ENCODE data around the gene ASZ1.
"Not testable (repeated sequence)": the region's sequence is repeated elsewhere in the genome, so short reads cannot be mapped to it uniquely, and the experiment has no call there.

The ASZ1 gene

DNA sequence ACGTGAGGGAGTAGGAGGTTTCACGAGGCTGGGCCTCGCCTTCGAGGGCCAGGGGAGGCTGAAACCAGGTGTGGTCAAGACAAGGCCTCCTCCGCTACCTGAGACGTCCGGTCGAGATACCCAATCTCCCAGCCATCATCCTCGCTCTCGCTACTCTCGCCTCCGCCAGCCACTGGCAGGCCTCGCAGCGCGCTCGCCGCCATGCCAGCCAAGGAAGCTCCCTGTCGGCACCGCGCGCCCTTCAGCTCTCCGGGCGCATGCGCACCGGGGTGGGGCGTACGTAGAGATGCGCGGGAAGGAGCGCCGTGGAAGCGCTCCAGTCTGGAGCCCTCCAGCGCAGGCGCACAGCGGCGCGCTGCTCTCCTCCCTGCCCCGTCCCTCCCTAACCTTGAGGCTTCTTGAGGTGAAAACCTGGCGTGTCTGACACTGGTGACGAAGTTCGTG lies at the start of gene ASZ1:
Gene ASZ1 (minus strand): TSS at position 236 of the 444 bp plus-strand sequence. CDS start 33 bp downstream, at position 203.
- DNase-seq (ENCODE audit: low read depth in 2 of 2), result no peak

DNA sequence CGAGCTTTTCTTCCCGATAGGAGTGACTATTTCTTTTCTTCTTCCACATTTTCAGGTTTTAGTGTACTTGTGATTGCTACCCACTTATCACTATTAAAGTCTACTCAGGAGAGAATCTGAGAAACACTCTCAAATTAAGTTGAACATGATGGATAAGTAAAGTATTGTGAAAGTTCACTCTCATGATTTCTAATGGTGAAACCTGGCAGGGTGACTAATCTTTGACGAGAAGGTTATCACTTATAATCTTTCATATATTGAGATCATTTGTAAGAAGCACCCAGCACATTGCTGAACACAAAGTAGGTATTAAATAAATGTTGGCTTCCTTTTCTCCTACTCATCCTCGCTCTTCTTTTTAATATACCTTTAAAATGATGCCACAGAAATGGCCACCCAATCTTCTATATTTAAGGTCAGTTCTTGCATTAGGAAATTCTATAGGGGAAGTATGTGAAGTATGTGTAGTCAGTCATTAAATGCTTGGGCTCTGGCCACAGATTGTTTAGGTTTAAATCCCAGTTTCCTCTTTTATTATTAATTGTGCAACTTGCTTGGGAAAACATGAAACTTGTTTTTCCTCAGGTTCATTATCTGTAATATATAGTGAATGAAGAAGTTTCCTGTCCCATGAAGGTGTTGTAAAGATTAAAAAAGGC lies 49.4 kb upstream of the ASZ1 start:
- DNase-seq (ENCODE audit: low read depth in 2 of 2), result no peak

DNA sequence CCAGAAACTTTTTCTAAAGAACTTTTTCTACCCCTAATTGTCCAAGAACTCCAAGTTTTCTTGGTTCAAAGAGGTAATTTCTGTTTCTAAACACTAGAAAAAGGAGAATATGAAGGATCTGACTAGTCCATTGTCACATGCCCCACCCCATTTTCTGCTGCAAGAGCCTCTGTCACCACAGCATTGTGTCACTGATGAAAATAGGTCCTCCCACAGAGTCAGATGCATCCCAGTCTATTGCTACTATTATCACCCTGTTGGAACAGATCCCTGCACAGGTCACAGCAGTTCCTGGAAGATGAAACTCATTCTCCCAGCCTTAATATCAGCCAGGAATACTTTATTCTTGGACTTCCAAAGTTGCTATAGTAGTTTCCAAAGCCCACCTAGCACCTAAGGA lies 45.0 kb upstream of the ASZ1 start:
- no peak for DNase-seq (ENCODE audit: low read depth in 2 of 2)

- DNase-seq (ENCODE audit: low read depth in 2 of 2), result no peak
Observed at GRCh38 chr7:117470777-117471176, 43.5 kb upstream of the ASZ1 start.

- DNase-seq (ENCODE audit: low read depth in 2 of 2), result no peak
Observed at GRCh38 chr7:117468174-117468573, 40.9 kb upstream of the ASZ1 start.

DNA sequence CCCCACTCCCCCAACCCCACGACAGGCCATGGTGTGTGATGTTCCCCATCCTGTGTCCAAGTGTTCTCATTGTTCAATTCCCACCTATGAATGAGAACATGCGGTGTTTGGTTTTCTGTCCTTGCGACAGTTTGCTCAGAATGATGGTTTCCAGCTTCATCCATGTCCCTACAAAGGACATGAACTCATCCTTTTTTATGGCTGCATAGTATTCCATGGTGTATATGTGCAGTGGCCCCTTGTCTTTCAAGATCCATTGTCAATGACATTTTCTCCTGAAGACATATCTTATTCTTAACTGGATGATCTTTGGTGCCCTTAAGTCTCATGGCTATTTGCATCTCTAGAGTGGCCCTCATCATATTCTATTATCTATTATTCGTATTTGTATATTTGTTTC lies 33.5 kb upstream of the ASZ1 start:
- DNase-seq (ENCODE audit: low read depth in 2 of 2), result not testable (repeated sequence)

DNA sequence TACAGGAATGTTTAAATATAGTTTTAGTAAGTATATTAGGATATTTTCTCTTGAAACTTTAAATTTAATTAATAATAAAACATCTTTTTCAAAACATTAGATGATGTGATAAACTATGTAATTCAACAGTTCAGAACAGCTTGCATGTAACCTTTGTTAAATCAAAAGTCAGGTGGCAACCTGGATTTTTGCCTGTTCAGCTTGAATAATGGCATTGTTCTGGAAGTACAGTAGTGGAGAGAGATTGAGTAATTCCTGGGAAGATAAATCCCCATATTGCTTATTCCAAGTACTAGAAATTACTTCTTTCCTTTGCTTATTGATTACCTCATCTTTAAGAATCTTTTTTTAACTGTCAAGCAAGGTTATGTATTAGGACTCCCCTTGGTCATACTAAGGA lies 32.4 kb upstream of the ASZ1 start:
- no peak for DNase-seq (ENCODE audit: low read depth in 2 of 2)

DNA sequence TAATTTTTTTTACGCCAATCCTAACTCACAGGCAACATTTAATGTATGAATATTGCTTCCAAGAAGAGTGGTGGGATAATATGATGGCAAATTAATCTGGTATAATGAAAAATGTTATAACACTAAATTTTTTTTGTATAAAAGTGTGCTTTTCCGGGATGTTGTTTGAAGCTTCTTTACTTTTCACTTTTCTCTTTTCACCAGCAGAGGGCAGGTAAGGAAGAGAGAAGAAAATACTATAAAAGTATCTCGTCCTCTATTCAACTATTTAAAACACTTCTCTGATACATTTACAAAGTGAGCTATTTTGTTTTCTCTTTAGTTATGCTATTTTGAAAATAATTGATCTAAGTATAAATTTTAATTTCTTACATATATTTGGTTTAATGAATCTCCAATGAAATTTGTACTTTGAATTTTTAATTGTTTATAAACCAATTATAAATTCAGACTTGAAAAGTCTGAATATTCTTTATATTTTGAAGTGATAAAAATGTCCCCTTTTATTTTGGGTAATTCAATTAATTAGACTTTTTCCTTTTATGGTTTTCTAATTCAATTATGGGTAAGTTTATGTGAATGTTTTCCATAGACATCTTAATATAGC lies 31.8 kb upstream of the ASZ1 start:
- peak; percentile 1 to 6 for DNase-seq (ENCODE audit: low read depth in 2 of 2)

DNA sequence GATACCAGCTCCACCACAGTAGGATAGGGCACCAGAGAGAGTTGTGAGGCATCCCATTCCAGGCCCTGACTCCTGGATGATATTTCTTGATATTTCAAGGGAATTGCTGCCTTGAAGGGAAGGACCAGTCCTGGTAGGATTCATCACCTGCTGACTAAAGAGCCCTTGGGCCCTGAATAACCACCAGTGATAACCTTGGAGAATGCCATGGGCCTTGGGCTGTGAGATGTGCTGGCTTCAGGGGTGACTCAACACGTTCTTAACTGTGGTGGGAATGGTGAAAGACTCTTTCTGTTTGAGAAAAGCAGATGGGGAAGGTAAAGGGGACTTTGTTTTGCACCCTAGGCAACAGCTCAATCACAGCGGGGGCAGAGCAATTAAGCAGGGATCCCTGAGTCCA lies 21.4 kb upstream of the ASZ1 start:
- DNase-seq (ENCODE audit: low read depth in 2 of 2), result no peak

DNA sequence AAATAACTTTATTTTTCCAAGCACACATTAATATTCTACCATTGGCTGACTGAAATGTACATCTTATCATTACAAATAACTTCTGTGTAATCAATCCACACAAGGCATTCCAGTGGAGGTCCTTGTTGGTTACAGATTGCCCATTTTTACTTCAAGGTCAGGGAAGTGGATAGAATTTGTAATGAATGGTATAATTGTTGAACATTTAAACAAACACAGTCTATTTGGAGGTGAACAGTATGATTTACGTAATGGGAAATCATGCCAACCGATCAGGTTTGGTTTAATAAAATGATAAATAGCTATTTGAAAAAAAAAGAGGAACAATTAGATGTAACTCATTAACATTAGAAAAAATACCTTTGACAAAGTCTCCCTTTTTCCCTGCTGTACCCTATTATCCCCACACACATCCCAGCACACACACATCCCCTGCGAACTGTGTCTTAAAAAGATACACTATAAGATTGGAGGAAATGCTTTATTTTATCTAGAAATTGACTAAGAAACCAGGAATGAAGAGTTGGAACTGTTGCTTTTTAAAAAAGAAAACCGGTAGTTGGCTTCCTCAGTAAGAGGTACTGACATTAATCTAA lies 19.0 kb upstream of the ASZ1 start:
- DNase-seq (ENCODE audit: low read depth in 2 of 2), result no peak

DNA sequence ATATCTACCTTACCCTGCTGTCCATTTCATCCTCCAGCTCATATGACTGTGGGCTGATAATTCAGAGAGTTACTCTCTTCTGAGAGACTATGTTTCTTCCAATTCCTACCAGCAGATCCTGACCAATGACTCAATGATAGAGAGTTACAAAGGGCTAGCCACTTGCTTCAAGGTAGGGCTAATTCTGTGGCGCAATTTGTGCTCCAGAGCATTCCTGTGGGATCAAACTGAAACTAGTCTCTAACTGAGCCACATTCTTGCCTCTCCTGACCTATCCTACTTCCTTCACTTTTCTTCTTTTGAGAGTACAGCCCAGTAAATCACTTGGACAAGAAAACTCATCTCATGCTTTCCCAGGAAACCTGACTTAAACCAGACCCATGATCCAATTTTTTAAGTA lies 17.9 kb upstream of the ASZ1 start:
- no peak for DNase-seq (ENCODE audit: low read depth in 2 of 2)

- DNase-seq (ENCODE audit: low read depth in 2 of 2), result no peak
Observed at GRCh38 chr7:117444646-117445045, 17.4 kb upstream of the ASZ1 start.

DNA sequence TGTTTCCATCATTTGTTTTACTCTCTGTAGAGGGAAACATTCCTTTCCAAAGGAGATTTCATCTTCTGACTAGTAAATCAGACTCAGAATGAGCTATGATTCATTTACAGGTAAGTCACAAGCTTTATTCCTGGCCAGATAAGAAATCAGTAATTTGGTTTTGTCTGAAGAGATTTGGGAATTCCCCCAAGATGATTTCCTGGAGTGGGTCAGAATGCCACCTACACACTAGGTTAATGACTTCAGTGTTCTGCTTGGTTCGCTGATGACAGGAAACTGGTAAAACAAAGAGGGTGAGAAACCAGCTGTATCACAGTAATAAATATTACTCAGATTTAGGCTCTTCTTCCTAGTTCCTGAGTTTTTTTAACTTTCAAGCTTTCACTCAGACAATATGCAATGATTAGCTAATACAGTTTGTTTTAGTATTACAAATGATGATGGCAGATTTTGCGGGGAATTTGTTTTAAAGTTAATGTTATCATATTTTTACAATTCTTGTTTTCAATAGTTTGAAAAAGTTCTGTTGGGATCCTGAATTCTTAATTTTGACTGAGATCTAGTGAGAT lies 8.3 kb upstream of the ASZ1 start:
- no peak for DNase-seq (ENCODE audit: low read depth in 2 of 2)

DNA sequence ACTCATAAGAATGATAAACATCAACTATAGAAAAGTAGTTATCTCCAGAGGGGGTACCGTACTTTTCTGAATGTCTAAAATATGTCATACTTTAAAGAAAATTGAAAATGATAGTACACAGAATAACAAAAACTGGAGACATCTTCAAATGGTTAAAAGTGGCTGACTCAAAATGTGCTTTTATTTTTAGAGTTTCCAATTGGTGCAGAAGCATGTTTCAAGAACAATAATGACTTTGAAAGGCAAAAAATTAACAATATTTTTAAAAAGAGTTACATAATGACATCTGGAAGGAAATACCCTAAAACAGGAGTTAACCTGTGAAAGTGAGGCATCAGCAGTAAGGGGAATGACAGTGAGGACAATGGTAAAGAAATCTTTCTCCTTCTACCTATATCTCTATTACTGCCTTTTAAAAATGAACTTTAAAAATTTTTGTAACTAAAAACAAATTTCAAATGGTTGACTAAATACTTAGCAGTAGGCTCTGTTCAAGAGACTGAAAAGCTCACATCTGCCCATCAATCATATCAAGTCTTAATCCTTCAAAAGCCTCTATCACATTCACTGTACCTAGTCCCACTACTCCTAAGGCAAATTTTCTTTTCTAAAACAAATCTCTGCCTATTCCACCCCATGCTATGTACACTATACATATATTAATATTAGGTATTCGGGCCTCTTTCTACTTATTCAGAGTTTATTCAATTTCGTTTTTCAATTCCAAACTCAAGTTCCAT lies 3.0 kb downstream of the ASZ1 start:
- DNase-seq (ENCODE audit: low read depth in 2 of 2), result no peak

DNA sequence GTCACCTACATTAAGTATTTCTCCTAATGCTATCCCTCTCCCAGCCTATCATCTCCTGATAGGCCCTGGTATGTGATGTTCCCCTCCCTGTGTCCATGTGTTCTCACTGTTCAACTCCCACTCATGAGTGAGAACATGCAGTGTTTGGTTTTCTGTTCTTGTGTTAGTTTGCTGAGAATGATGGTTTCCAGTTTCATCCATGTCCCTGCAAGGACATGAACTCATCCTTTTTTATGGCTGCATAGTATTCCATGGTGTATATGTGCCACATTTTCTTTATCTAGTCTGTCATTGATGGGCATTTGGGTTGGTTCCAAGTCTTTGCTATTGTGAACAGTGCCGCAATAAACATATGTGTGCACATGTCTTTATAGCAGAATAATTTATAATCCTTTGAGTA lies 12.7 kb downstream of the ASZ1 start:
- not testable (repeated sequence) for DNase-seq (ENCODE audit: low read depth in 2 of 2)

DNA sequence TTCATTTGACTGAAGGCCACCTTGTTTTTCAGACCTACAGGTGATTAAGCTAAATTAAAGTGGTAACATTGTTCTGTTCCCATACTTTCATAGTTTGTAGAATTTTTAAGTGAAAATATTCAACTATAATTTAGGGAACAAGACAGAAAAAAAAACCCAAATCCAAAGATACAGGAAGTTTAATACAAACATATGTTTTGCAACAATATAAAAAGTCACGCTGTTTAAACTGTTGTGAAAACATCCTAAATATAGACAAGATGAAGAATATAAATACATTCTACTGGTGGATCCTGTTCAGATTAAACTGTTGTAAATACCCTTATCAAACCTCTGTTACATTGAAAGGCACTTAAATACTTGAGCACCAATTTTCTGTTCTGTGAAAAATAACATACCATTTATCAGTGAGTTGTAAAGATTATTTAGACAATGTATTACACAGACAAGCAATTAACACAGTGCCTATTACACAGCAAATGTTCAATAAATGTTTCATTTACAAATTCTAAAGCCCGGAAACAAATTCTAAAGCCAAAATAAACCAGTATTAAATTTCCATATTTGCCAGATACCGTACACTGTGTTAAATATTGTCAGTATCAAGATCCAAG lies 14.2 kb downstream of the ASZ1 start:
- no peak for DNase-seq (ENCODE audit: low read depth in 2 of 2)

- no peak for DNase-seq (ENCODE audit: low read depth in 2 of 2)
Observed at GRCh38 chr7:117412390-117412789, 14.9 kb downstream of the ASZ1 start.

DNA sequence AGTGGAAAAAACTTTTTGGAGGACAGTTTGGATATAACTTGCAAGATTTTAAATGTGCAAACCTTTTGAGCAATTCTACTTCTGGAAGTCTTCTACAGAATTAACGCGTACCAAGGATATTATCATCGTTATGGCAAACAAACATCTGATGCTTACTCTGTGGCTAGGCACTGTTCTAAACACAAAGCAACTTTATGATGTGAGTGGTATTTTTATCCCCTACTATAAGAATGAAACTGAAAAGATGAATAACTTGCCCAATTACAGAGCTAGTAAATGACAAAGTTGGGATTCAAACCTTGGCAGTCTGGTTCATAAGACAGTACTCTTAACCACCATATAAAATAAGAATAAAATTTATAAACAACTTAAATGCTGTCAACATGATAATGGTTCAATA lies 15.8 kb downstream of the ASZ1 start:
- no peak for DNase-seq (ENCODE audit: low read depth in 2 of 2)

DNA sequence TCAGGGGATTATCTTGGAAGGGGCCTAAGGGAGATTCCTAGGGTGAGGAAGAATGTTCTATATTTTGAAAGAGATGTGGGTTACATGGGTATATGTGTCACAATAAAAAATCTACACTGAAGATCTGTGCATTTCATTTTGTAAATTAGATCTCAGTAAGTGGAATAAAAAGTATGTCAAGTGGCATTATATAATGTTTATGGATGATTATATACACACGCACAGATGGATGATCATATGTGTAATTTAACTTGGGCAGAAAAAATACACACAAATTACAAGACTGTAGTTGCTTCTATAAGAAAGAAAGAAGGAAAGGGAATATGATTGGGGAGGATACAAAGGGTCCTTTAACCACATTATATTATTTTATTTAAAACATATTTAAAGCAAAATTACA lies 18.5 kb downstream of the ASZ1 start:
- DNase-seq (ENCODE audit: low read depth in 2 of 2), result no peak

- no peak for DNase-seq (ENCODE audit: low read depth in 2 of 2)
Observed at GRCh38 chr7:117405519-117405918, 21.8 kb downstream of the ASZ1 start.

- DNase-seq (ENCODE audit: low read depth in 2 of 2), result no peak
Observed at GRCh38 chr7:117403737-117404136, 23.6 kb downstream of the ASZ1 start.

- no peak for DNase-seq (ENCODE audit: low read depth in 2 of 2)
Observed at GRCh38 chr7:117402109-117402508, 25.2 kb downstream of the ASZ1 start.

Measured in fibroblast of skin of left biceps (primary cell).